ENCODE results near the gene SGK1. TPM values are rescaled to one million over a fixed set of nuclear protein-coding genes. Genes with fewer than 3 reads are reported as not detected.

SGK1 gene
- total and polyA plus RNA-seq, 10 of the 15 experiments (the other 5 are each of a cell fraction or from before 2014, with no cell fraction given) = 0.62 to 5.1 (median 2.9) TPM

DNA sequence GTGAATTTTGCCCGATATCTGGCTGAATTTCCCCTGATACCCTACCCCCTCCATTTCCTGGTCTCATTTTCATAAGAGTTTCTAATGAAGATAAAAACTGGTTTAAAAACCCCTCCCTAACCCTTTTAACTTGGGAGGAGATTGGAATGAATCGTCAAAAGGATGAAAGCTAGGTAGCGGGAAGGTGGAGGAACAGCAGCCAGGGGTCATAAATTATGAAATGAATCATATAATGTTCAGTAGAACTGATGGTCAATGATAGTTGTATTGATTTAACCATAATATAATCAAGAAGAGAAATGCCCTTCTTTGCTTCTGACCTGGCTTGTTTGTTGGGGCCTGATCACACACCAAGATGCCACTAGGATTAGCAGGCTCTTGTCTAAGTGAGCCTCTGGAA is 38.5 kb upstream of the SGK1 start:
- no peak overlapping the region for H3K4me2 ChIP-seq (ENCODE audit: control insufficient read depth, insufficient read depth)
- RAD21 ChIA-PET (ENCODE audit: unreplicated experiment) = no interaction called here
- no peaks in the 10 kb centered on the region for H4K20me1 ChIP-seq (ENCODE audit: control insufficient read depth, insufficient read depth)
- TF ChIP-seq TBL1XR1 (IDR thresholded peaks at IDR 0.05; ENCODE audit: low read depth, low read length) (no peak), MYB (IDR thresholded peaks at IDR 0.05; ENCODE audit: borderline replicate concordance, low read depth, low read length) (no peak), FOXK2 (IDR thresholded peaks at IDR 0.05) (no peak), POLR2AphosphoS5 (IDR thresholded peaks at IDR 0.05; ENCODE audit: low read length) (no peak), BMI1 (IDR thresholded peaks at IDR 0.05; ENCODE audit: borderline replicate concordance) (no peak)
- TF ChIP-seq, protein P1, sequence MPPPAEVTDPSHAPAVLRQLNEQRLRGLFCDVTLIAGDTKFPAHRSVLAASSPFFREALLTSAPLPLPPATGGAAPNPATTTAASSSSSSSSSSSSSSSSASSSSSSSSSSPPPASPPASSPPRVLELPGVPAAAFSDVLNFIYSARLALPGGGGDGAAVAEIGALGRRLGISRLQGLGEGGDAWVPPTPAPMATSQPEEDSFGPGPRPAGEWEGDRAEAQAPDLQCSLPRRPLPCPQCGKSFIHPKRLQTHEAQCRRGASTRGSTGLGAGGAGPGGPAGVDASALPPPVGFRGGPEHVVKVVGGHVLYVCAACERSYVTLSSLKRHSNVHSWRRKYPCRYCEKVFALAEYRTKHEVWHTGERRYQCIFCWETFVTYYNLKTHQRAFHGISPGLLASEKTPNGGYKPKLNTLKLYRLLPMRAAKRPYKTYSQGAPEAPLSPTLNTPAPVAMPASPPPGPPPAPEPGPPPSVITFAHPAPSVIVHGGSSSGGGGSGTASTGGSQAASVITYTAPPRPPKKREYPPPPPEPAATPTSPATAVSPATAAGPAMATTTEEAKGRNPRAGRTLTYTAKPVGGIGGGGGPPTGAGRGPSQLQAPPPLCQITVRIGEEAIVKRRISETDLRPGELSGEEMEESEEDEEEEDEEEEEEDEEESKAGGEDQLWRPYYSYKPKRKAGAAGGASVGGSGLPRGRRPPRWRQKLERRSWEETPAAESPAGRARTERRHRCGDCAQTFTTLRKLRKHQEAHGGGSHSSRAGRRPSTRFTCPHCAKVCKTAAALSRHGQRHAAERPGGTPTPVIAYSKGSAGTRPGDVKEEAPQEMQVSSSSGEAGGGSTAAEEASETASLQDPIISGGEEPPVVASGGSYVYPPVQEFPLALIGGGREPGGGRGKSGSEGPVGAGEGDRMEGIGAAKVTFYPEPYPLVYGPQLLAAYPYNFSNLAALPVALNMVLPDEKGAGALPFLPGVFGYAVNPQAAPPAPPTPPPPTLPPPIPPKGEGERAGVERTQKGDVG (CRISPR knock-in tag; IDR thresholded peaks at IDR 0.05) = no peak
- TF ChIP-seq, protein P2, sequence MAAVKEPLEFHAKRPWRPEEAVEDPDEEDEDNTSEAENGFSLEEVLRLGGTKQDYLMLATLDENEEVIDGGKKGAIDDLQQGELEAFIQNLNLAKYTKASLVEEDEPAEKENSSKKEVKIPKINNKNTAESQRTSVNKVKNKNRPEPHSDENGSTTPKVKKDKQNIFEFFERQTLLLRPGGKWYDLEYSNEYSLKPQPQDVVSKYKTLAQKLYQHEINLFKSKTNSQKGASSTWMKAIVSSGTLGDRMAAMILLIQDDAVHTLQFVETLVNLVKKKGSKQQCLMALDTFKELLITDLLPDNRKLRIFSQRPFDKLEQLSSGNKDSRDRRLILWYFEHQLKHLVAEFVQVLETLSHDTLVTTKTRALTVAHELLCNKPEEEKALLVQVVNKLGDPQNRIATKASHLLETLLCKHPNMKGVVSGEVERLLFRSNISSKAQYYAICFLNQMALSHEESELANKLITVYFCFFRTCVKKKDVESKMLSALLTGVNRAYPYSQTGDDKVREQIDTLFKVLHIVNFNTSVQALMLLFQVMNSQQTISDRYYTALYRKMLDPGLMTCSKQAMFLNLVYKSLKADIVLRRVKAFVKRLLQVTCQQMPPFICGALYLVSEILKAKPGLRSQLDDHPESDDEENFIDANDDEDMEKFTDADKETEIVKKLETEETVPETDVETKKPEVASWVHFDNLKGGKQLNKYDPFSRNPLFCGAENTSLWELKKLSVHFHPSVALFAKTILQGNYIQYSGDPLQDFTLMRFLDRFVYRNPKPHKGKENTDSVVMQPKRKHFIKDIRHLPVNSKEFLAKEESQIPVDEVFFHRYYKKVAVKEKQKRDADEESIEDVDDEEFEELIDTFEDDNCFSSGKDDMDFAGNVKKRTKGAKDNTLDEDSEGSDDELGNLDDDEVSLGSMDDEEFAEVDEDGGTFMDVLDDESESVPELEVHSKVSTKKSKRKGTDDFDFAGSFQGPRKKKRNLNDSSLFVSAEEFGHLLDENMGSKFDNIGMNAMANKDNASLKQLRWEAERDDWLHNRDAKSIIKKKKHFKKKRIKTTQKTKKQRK (IDR thresholded peaks at IDR 0.05; ENCODE audit: low read depth, low read length) = no peak
- TF ChIP-seq, protein P3, sequence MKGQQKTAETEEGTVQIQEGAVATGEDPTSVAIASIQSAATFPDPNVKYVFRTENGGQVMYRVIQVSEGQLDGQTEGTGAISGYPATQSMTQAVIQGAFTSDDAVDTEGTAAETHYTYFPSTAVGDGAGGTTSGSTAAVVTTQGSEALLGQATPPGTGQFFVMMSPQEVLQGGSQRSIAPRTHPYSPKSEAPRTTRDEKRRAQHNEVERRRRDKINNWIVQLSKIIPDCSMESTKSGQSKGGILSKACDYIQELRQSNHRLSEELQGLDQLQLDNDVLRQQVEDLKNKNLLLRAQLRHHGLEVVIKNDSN (IDR thresholded peaks at IDR 0.05; ENCODE audit: borderline replicate concordance, extremely low read length, insufficient read depth, low read depth, low read length) = no peak
- no peaks in the 10 kb centered on the region for H3K36me3 ChIP-seq (ENCODE audit: control insufficient read depth in 2 of 2, insufficient read depth in 2 of 2, low read length in 1 of 2)
- SMC1A ChIA-PET (ENCODE audit: uncharacterized antibody, unreplicated experiment) = interaction anchor here (1.6 kb wide), 1 partner anchor 13 kb away, joined by 3 read pairs; no protein-coding TSS in a partner anchor
- in situ Hi-C loops (cut with MboI) = no loop called here
- no peaks in the 10 kb centered on the region; the same call in 1 of the 3 replicates for H3K9me3 ChIP-seq (replicated peaks; ENCODE audit: control insufficient read depth, insufficient read depth, low read length)
- intact Hi-C loops (cut with micrococcal nuclease; ENCODE audit: unreplicated experiment) = no loop called here
- DNase-seq (ENCODE audit: low read depth, low spot score) (no peak), FAIRE-seq (no peak), ATAC-seq (no peak)
- POLR2A ChIA-PET = no interaction called here
- CTCF ChIA-PET = no interaction called here
- no peaks in the 10 kb centered on the region for H3K27me3 ChIP-seq (replicated peaks in 1 of 2; ENCODE audit: control insufficient read depth in 2 of 2, insufficient read depth in 2 of 2, low read length in 1 of 2)
- no peak overlapping the region for H3K9ac ChIP-seq (ENCODE audit: control insufficient read depth, insufficient read depth, low read length)
- no peak overlapping the region for H3K27ac ChIP-seq (ENCODE audit: control insufficient read depth, insufficient read depth)
- WGBS (ENCODE audit: insufficient coverage, insufficient replicate concordance, low lambda C conversion rate, missing lambda C conversion rate) = 90% methylated on average over 3 of the region's 3 CpGs
- BruUV-seq (replicated peaks) = no TSS peak
- H3K4me3 ChIP-seq = no peak overlapping the region
- no peaks in the 10 kb centered on the region for H3K79me2 ChIP-seq (ENCODE audit: control insufficient read depth, insufficient read depth, low read length)
- no peaks in the 10 kb centered on the region for H3K4me1 ChIP-seq (ENCODE audit: control insufficient read depth, insufficient read depth, low read length)
- no peak overlapping the region for H2AFZ ChIP-seq (ENCODE audit: control insufficient read depth, low read depth, low read length)
